Measurements from ENCODE around the gene IL17F. TPM values are rescaled to one million over a fixed set of nuclear protein-coding genes. Genes with fewer than 3 reads are reported as not detected.
A peak's percentile ranks its signal among the peaks of the same experiment; 100 is the strongest.

Gene IL17F
- total RNA-seq, 1 experiment from 2014 or later = not detected

- Mint-ChIP-seq H3K27me3 (ENCODE audit: unreplicated experiment) (no peaks in the 10 kb centered on the region), H3K27ac (ENCODE audit: unreplicated experiment) (peak overlapping the region; percentile 39), H3K36me3 (ENCODE audit: insufficient read depth, unreplicated experiment) (peaks cover 14% of the 10 kb centered on the region), H3K9me3 (ENCODE audit: low read depth, unreplicated experiment) (no peaks in the 10 kb centered on the region), H3K4me1 (ENCODE audit: low read depth, unreplicated experiment) (peaks cover 36% of the 10 kb centered on the region), H3K4me3 (ENCODE audit: low read depth, unreplicated experiment) (no peak overlapping the region)
- CTCF ChIA-PET = interaction anchor here (0.6 to 1.7 kb wide), 4 partner anchors 18 to 1387 kb away, joined by 3 to 12 read pairs (median 4); no protein-coding TSS in a partner anchor
- TF ChIP-seq CTCF (IDR thresholded peaks at IDR 0.05; ENCODE audit: unreplicated experiment) = peak; percentile 43
- peak; percentile 85 for DNase-seq
- BruUV-seq (replicated peaks) = no TSS peak
- intact Hi-C loops (cut with micrococcal nuclease; ENCODE audit: unreplicated experiment) = loop anchor here (1.0 to 5.0 kb wide), 4 partner anchors 76 to 375 kb away; partner anchors contain the start of gene PAQR8
Observed at GRCh38 chr6:52286798-52287432, 42.6 kb upstream of the IL17F start.

DNA sequence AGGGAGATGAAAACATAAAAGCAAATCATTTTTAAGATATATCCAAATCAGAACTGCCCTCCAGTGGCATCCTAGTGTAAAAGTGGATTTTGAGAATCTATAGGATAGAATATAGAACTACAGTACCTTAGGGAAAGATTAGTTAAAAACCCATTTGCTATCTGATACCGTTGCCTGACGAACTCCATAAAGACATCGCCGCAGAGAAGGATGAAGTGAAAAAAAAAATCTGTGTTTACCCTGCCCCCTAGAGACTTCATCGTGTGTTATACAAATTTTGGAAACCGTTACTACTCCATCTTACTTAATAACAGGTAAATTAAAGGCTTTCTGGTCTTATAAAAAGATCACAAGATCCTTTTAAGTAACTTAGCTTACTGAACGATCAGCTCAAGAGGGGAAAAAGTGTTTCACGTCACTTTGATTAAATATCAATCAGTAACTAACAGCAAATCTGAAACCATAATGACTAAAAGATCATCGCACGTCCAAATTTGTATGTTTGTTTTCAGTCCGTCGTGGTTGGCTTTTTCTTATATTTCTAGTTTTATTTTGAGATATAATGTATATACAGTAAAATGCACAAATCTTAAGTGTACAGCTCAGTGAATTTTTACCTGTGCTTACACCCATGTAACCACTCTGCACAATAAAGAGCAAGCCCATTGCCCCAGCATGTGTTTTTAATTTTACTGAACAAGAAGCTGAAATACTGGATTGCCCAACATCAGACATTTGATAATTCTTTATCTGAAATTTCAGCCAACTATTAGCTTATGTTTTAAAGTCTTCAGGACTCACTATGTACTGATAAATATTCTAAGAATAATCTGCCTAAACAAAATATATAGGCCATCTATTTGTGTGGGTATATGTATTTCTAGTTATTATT is 41.1 kb upstream of the IL17F start:
- H3K9me3 Mint-ChIP-seq (ENCODE audit: low read depth, unreplicated experiment) = no peaks in the 10 kb centered on the region
- CTCF ChIA-PET = interaction anchor here (0.6 to 1.6 kb wide), 6 partner anchors 20 to 131 kb away, joined by 3 to 9 read pairs (median 4); partner anchors contain the start of gene PAQR8

DNA sequence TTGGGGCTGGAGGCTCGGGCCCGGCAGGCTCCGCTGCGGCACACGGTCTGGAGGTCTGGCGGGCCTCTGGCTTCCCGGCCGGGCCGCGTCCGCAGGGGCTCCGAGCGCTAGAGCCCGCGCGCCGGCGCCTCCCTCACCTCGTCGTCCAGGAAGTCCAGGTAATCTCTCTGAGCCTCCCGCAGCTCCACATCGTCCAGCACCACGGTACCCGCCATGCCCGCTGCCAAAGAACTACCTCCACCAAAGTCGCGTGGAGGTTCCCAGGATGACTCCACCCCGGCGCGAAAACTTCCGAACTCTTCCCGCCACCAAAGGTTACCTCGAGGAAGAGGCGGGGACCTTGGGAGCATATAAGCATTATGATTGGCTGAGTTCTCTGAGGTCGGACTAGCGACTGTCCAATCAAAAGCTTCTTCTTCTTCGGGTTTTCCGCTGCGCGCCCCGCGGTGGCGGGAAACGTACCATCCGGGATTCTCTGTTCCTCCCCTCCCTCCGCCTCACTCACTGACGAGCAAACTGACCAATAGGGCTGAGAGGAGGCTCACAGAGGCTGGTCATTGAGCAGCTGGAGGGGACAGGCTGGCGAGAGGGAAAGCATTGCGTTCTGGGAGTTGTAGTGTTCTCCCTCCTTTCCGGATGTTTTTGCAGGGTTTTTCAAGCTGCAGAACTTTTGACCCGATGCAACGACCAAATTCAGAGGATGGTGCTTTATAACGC is 40.3 kb upstream of the IL17F start, which contains the start of gene MCM3:
TSS of gene MCM3 (minus strand) at position 283 of the 717 bp plus-strand sequence. CDS start at position 215, 68 bp downstream.
- CTCF ChIA-PET = interaction anchor here (0.8 to 1.6 kb wide), 6 partner anchors 21 to 134 kb away, joined by 3 to 9 read pairs (median 4); partner anchors contain the start of gene PAQR8
- no peak for TF ChIP-seq CTCF (IDR thresholded peaks at IDR 0.05; ENCODE audit: unreplicated experiment)

More for the DNA sequence above, 41.1 kb upstream of the IL17F start:
- H3K4me3 Mint-ChIP-seq (ENCODE audit: low read depth, unreplicated experiment) = no peak overlapping the region
- BruUV-seq (replicated peaks) = no TSS peak
- no peak overlapping the region for H3K27ac Mint-ChIP-seq (ENCODE audit: unreplicated experiment)
- TF ChIP-seq CTCF (IDR thresholded peaks at IDR 0.05; ENCODE audit: unreplicated experiment) = no peak
- intact Hi-C loops (cut with micrococcal nuclease; ENCODE audit: unreplicated experiment) = loop anchor here (2.0 to 5.0 kb wide), 3 partner anchors 77 to 377 kb away; partner anchors contain the start of gene PAQR8
- H3K4me1 Mint-ChIP-seq (ENCODE audit: low read depth, unreplicated experiment) = peaks cover 34% of the 10 kb centered on the region
- peaks cover 23% of the 10 kb centered on the region for H3K36me3 Mint-ChIP-seq (ENCODE audit: insufficient read depth, unreplicated experiment)
- no peaks in the 10 kb centered on the region for H3K27me3 Mint-ChIP-seq (ENCODE audit: unreplicated experiment)
- DNase-seq = no peak

GRCh38 chr6:52284131-52284459 is 39.8 kb upstream of the IL17F start:
- CTCF ChIA-PET = interaction anchor here (0.9 kb wide), 2 partner anchors 116 to 135 kb away, joined by 3 read pairs; no protein-coding TSS in a partner anchor
- H3K36me3 Mint-ChIP-seq (ENCODE audit: insufficient read depth, unreplicated experiment) = peaks cover 26% of the 10 kb centered on the region
- TF ChIP-seq CTCF (IDR thresholded peaks at IDR 0.05; ENCODE audit: unreplicated experiment) = no peak
- BruUV-seq (replicated peaks) = TSS peak; percentile 58
- intact Hi-C loops (cut with micrococcal nuclease; ENCODE audit: unreplicated experiment) = no loop called here
- H3K27ac Mint-ChIP-seq (ENCODE audit: unreplicated experiment) = no peak overlapping the region
- no peaks in the 10 kb centered on the region for H3K9me3 Mint-ChIP-seq (ENCODE audit: low read depth, unreplicated experiment)
- H3K27me3 Mint-ChIP-seq (ENCODE audit: unreplicated experiment) = no peaks in the 10 kb centered on the region
- DNase-seq = peak; percentile 47
- no peak overlapping the region for H3K4me3 Mint-ChIP-seq (ENCODE audit: low read depth, unreplicated experiment)
- H3K4me1 Mint-ChIP-seq (ENCODE audit: low read depth, unreplicated experiment) = peaks cover 34% of the 10 kb centered on the region

More for the DNA sequence above, 40.3 kb upstream of the IL17F start, which contains the start of gene MCM3:
- H3K36me3 Mint-ChIP-seq (ENCODE audit: insufficient read depth, unreplicated experiment) = peaks cover 26% of the 10 kb centered on the region
- peaks cover 34% of the 10 kb centered on the region for H3K4me1 Mint-ChIP-seq (ENCODE audit: low read depth, unreplicated experiment)
- no TSS peak for BruUV-seq (replicated peaks)
- DNase-seq = peak; percentile 97
- H3K27me3 Mint-ChIP-seq (ENCODE audit: unreplicated experiment) = no peaks in the 10 kb centered on the region
- intact Hi-C loops (cut with micrococcal nuclease; ENCODE audit: unreplicated experiment) = loop anchor here (5.0 kb wide), 1 partner anchor 378 kb away; no protein-coding TSS in a partner anchor
- H3K27ac Mint-ChIP-seq (ENCODE audit: unreplicated experiment) = no peak within 1 kb of the TSS
- H3K9me3 Mint-ChIP-seq (ENCODE audit: low read depth, unreplicated experiment) = no peaks in the 10 kb centered on the region
- H3K4me3 Mint-ChIP-seq (ENCODE audit: low read depth, unreplicated experiment) = no peak within 1 kb of the TSS
